UCSD-AML1 (cell line): ENCODE measurements around the gene KISS1.

Source experiments
- DNase-seq: peaks from one replicate; lab custom pipeline; 2025; ENCODE audit not compliant: unreplicated experiment; lab: John Stamatoyannopoulos, UW

Gene KISS1

GRCh38 chr1:204192589-204193352 lies 3.5 kb downstream of the KISS1 start:
- DNase-seq: no peak

- DNase-seq: no peak
These were observed 4.2 kb downstream of the KISS1 start for GRCh38 chr1:204192046-204192445.

GRCh38 chr1:204191456-204191855 lies 4.8 kb downstream of the KISS1 start:
- no peak for DNase-seq

GRCh38 chr1:204190212-204191211 lies 5.8 kb downstream of the KISS1 start:
- no peak for DNase-seq

- no peak for DNase-seq
These were observed 7.2 kb downstream of the KISS1 start for GRCh38 chr1:204188959-204189639.

GRCh38 chr1:204186597-204186996 lies 9.7 kb downstream of the KISS1 start:
- DNase-seq: no peak

GRCh38 chr1:204181116-204181515 lies 15.2 kb downstream of the KISS1 start:
- DNase-seq: no peak

GRCh38 chr1:204180133-204180532 lies 16.2 kb downstream of the KISS1 start:
- DNase-seq: no peak

GRCh38 chr1:204178487-204179281 lies 17.6 kb downstream of the KISS1 start:
- DNase-seq: no peak

- peak; percentile 46 for DNase-seq
These were observed 19.2 kb downstream of the KISS1 start for GRCh38 chr1:204177133-204177532.

GRCh38 chr1:204176049-204176448 lies 20.2 kb downstream of the KISS1 start:
- DNase-seq: no peak

GRCh38 chr1:204174958-204175357 lies 21.3 kb downstream of the KISS1 start:
- DNase-seq: no peak

- no peak for DNase-seq
These were observed 23.8 kb downstream of the KISS1 start for GRCh38 chr1:204172404-204173029.

- DNase-seq: no peak
These were observed 24.5 kb downstream of the KISS1 start for GRCh38 chr1:204171751-204172178.

GRCh38 chr1:204170494-204171155 lies 25.7 kb downstream of the KISS1 start:
- DNase-seq: no peak

GRCh38 chr1:204169858-204170257 lies 26.4 kb downstream of the KISS1 start:
- DNase-seq: no peak

- DNase-seq: no peak
These were observed 28.6 kb downstream of the KISS1 start for GRCh38 chr1:204167730-204168129.

- no peak for DNase-seq
These were observed 30.1 kb downstream of the KISS1 start, which contains the start of gene REN for GRCh38 chr1:204166219-204166618. Gene REN (minus strand): TSS chr1:204166337. CDS start chr1:204166293, 44 bp downstream.

- peak; percentile 79 for DNase-seq
These were observed 33.7 kb downstream of the KISS1 start for GRCh38 chr1:204162494-204163074.
